HuH-7 (cell line): Measurements from ENCODE around the gene CGNL1.

ENCODE experiments used
- DNase-seq: peaks from one replicate; pipeline ENCODE4 v3.0.0; 2011; ENCODE audit warnings: low spot score

Gene CGNL1

GRCh38 chr15:57424628-57425405 lies 48.5 kb downstream of the CGNL1 start:
- no peak for DNase-seq

- no peak for DNase-seq
Observed at GRCh38 chr15:57425842-57426241, 49.5 kb downstream of the CGNL1 start.

GRCh38 chr15:57427367-57427821 lies 51.1 kb downstream of the CGNL1 start:
- peak; percentile 55 for DNase-seq

- no peak for DNase-seq
Observed at GRCh38 chr15:57432141-57432741, 55.9 kb downstream of the CGNL1 start.

GRCh38 chr15:57436166-57436565 lies 59.9 kb downstream of the CGNL1 start:
- no peak for DNase-seq

- no peak for DNase-seq
Observed at GRCh38 chr15:57436961-57437360, 60.7 kb downstream of the CGNL1 start.

- DNase-seq: no peak
Observed at GRCh38 chr15:57437564-57437963, 61.3 kb downstream of the CGNL1 start.

GRCh38 chr15:57438166-57438565 lies 61.9 kb downstream of the CGNL1 start:
- DNase-seq: no peak

- DNase-seq: no peak
Observed at GRCh38 chr15:57439128-57440027, 63.1 kb downstream of the CGNL1 start.

GRCh38 chr15:57440167-57440566 lies 63.9 kb downstream of the CGNL1 start:
- no peak for DNase-seq

- DNase-seq: no peak
Observed at GRCh38 chr15:57440799-57441198, 64.5 kb downstream of the CGNL1 start.

GRCh38 chr15:57442335-57442734 lies 66.0 kb downstream of the CGNL1 start:
- DNase-seq: no peak

- no peak for DNase-seq
Observed at GRCh38 chr15:57443486-57443885, 67.2 kb downstream of the CGNL1 start.

GRCh38 chr15:57444877-57445513 lies 68.7 kb downstream of the CGNL1 start:
- no peak for DNase-seq

- DNase-seq: no peak
Observed at GRCh38 chr15:57445872-57446271, 69.6 kb downstream of the CGNL1 start.

GRCh38 chr15:57446393-57446792 lies 70.1 kb downstream of the CGNL1 start:
- DNase-seq: no peak

GRCh38 chr15:57451555-57451954 lies 75.2 kb downstream of the CGNL1 start:
- DNase-seq: no peak

- DNase-seq: no peak
Observed at GRCh38 chr15:57452090-57452754, 75.9 kb downstream of the CGNL1 start.

- DNase-seq: no peak
Observed at GRCh38 chr15:57455929-57456328, 79.6 kb downstream of the CGNL1 start.

GRCh38 chr15:57456559-57456958 lies 80.3 kb downstream of the CGNL1 start:
- DNase-seq: no peak

GRCh38 chr15:57457726-57458125 lies 81.4 kb downstream of the CGNL1 start:
- DNase-seq: no peak

- no peak for DNase-seq
Observed at GRCh38 chr15:57458356-57458781, 82.1 kb downstream of the CGNL1 start.
